NCI-H2081 treated with DMSO at 0.1 percent for 48 hours (cell line): ENCODE results near the gene FNDC3B.

Experiments
- DNase-seq: peaks from one replicate; lab custom pipeline; 2025; lab: John Stamatoyannopoulos, UW

Gene FNDC3B

DNA sequence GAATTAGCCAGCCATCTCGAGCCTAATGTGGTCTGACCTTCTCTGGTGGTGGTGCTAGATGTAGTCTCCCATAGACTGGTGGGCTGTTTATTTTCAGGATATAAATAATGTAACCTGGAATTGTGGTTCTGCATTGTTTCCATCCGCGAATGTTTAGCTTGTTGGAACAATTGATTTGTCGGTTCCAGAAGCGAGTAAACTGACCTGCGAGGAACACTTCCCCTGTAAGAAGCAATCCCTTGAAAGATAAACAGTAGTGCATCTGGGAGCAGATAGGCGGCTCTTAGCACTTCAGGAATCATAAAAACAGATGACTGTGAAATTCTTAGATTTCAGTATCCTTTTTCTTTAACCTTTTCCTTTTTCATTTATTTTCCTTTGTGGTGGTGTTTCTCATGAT lies 251.1 kb downstream of the FNDC3B start:
- no peak for DNase-seq

GRCh38 chr3:172291650-172292049 lies 252.3 kb downstream of the FNDC3B start:
- DNase-seq, result no peak

DNA sequence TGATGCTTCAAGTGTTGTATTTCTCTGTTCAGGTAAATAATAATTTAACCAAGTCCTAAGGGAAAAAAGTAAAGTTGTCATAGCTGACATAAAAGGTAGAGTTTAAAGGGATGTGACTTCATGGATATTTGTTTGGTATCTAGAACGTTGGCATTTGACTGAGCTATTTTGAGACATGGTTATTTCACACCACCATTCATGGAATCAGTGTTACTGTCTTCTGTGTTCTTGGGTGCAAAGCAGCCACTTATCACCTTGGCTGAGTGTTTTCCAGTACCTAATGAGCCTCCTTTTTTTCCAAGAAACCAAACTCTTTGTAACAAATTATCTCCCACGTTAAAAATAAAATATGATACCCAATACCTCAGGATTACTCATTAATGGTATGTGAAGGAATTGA lies 253.0 kb downstream of the FNDC3B start:
- no peak for DNase-seq

DNA sequence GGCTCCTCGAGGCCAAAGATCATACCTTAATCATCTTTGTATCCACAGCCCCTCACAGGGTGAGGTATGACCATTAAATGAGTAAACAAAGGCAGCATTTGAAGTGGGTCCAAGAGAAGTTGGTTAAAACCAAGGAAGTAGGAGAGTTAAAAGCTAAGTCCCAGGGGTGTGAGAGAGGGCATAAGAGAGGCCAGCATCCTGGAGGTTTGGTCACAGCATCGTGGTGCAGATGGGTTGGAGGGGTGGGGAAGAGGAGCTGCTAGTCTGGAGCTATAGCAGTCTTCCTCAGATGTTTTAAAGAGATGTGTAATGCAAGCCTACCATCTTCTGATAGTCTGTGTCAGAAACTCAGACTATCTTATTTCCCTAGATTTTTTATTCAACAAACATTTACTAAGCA lies 253.7 kb downstream of the FNDC3B start:
- DNase-seq, result no peak

DNA sequence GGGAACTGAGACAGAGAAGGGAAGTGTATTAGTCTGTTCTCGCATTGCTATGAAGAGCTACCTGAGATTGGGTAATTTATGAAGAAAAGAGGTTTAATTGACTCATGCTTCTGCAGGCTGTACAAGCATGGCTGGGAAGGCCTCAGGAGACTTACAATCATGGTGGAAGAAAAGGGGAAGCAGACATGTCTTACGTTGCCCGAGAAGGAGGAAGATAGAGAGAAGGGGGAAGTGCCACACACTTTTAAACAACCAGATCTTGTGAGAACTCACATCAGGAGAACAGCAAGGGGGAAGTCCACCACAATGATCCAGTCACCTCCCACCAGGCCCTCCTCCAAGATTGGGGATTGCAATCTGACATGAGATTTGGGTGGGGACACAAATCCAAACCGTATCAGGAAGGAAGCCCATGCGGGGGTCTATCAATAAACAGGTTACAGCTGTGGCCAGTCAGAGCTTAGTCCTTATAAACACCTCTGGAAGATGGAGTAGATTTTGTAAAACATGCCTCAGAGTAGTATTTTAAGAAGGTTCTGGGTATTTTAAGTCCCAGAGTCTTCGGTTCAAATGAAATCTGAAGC lies 254.9 kb downstream of the FNDC3B start:
- no peak for DNase-seq

GRCh38 chr3:172296248-172296974 lies 257.0 kb downstream of the FNDC3B start:
- DNase-seq, result no peak

DNA sequence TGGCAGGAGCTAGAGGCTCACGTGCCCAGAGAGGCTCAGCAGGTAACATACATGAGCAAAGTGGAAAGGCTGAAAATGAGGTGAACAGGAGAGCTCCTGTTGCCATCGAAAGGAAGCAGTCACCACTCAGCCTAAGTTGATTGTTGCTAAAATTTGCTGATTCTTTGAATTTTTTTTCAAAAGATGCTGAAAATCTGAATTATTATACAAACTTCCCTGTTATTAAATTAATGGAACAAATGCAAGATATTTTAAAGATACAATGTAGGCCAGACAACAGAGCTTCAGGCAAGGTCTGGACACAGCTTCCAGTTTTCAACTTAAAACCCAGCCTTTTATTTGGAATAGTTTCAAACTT lies 257.6 kb downstream of the FNDC3B start:
- no peak for DNase-seq

GRCh38 chr3:172298247-172298646 lies 258.9 kb downstream of the FNDC3B start:
- no peak for DNase-seq

DNA sequence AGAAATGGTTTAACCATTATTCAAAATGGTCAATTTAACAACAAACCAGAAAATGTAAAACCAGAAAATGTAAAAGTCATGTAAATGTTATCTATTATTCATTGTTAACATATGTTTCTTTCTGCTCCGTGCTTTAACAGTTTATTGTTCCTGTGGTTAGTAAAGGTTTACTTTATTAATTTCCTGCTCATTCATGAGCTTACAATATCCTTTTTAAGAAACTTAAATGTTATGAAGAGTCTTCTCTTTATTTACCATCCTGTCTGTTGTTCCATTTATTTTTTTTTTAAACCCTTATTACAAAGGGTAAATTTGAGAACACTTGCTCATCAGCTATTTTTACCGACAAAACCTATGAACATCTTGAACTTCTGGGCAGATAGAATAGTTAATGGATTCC lies 260.8 kb downstream of the FNDC3B start:
- DNase-seq, result no peak

DNA sequence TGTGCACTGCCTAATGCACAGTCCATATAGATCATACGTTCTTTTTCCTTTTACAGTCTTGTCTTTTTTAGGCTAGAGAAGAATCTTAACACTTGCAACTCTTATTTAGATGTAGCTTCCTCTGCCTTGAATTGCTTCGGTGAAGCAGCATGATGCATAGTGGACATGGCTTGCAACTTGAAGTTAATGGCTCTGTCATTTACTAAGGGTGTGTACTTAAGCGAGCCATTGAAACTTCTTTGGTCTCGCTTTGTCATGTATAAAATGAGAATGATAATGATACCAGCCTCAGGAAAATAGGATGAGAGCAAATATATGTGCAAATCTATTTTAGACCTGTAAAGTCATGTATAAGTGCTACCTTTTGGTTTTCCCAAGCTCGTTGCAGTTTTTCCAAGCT lies 261.5 kb downstream of the FNDC3B start:
- DNase-seq, result no peak

- no peak for DNase-seq
Observed at GRCh38 chr3:172302203-172302602, 262.8 kb downstream of the FNDC3B start.

- DNase-seq, result no peak
Observed at GRCh38 chr3:172303181-172303580, 263.8 kb downstream of the FNDC3B start.

DNA sequence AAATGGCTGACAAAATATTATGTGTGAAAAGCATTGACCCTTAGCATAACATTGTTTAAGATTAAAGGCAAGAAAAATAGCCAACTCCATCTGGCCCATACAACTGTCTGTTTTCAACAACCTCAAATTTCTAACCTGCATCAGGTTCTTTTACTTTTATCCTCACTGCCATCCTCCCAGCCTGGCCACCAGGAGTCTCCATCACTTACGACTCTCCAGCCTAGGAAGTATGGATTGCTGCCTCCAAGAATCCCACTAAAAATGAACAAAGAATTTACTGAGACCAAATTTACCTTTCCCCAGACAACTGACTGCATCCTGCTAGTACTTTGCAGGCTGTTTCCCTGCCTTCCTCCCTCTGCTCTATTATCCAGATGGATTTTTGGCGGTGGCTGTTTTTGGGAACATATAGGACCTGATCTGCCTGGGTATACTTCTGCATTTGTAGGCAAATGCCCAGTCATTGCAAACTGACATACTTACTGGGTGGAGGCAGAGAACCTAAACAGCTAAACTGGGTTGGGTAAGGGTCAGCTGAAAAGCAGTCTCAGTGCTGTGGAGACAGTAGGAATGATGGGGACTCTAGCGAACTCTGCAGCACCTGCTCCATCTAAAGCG lies 264.7 kb downstream of the FNDC3B start:
- no peak for DNase-seq

GRCh38 chr3:172305552-172305951 lies 266.2 kb downstream of the FNDC3B start:
- no peak for DNase-seq

- DNase-seq, result no peak
Observed at GRCh38 chr3:172305974-172306373, 266.6 kb downstream of the FNDC3B start.

DNA sequence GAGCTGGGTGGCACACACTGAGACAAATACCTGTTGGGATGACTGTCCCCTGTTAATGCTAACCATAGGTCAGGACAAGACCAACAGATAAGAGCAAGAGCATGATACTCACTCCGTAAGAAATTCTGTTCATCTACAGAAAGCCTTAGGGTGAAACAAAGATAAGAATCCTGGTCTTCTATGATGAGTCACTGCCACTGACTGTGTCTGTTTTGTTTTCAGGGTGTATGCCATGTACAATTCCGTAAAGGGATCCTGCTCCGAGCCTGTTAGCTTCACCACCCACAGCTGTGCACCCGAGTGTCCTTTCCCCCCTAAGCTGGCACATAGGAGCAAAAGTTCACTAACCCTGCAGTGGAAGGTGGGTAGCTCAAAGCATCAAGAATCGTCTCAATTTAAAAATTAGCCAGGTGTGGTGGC lies 267.8 kb downstream of the FNDC3B start:
- DNase-seq, result no peak

- DNase-seq, result no peak
Observed at GRCh38 chr3:172309059-172309458, 269.7 kb downstream of the FNDC3B start.

GRCh38 chr3:172309741-172310427 lies 270.5 kb downstream of the FNDC3B start:
- no peak for DNase-seq

DNA sequence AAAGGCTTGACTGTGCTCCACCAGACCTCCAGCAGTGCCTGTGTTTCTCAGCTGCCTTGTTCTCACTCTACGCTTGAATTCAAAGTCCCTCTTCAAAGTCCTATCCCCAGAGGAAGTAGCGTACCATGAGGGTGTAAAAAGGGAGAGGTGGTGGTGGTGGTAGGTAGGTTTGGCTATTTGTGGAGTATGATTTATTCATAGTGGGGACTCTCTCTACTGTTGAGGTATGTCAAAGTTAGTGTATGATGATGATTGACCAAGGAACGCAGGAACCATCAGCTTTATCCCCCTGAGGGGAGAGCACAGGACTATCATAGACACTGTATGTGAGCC lies 271.0 kb downstream of the FNDC3B start:
- no peak for DNase-seq

- DNase-seq, result no peak
Observed at GRCh38 chr3:172311217-172311616, 271.8 kb downstream of the FNDC3B start.

DNA sequence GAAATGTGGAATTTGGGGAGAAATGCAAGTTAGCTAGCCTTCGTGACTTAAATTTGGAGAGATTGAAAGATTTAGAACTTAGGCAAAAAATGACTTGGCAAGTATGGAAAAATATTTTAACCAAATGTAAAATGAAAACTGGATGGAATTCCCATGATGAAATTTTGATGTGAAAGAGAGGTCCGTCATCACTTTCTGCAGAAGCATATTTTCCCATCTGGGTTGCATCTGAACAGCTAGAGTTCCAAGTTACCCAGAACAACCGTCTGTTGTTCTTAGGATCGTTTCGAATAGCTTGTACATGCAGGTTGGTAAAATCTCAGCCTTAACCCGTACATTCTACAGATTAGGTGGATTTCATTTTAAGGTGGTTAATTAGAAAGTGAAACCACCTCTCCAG lies 272.6 kb downstream of the FNDC3B start:
- DNase-seq, result no peak

- DNase-seq, result no peak
Observed at GRCh38 chr3:172312711-172313110, 273.3 kb downstream of the FNDC3B start.

DNA sequence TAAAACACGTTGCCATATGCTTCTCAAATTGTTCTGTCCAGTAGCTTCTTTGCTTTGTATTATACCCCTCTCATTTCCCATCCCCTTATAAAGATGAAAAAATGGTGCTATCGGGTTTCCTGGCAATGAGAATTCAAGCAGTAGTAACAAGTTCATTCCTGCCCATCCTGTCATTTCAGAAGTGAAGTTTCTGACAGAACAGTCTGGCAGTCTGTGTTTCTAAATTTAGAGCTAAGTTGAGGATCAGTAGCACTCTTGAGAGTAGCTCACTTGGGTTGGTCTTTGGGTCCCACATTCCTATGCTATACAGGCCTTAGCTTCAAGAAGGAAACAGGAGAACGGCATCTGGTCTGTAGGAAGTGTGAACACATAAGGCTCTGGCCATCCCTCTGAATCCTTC lies 274.3 kb downstream of the FNDC3B start:
- no peak for DNase-seq
